Activated CD4-positive, alpha-beta memory T cell treated with anti-CD3 and anti-CD28 coated beads, Interleukin-2, amount 10 ng/mL, durations not matched to agents 7 days and 5 days (primary cell): ENCODE data around the gene LRBA. TPM values are rescaled to one million over a fixed set of nuclear protein-coding genes. Genes with fewer than 3 reads are reported as not detected.
"Not testable (repeated sequence)": the region's sequence is repeated elsewhere in the genome, so short reads cannot be mapped to it uniquely, and the experiment has no call there.

Experiments used
- CTCF ChIA-PET: fragments of 350-600 bp; sonication (Branson Sonifier 250); formaldehyde crosslinking; loops from one replicate; lab custom pipeline; 2021; ENCODE audit warnings: antibody characterized with exemption, inconsistent platforms; lab: Charles Lee
- POLR2A ChIA-PET: fragments of 350-600 bp; sonication (Branson Sonifier 250); formaldehyde crosslinking; loops from one replicate; lab custom pipeline; 2021; ENCODE audit warnings: antibody characterized with exemption; lab: Charles Lee
- DNase-seq: peaks from one replicate; pipeline ENCODE4 v3.0.0-alpha.2; 2020
- H3K27ac Mint-ChIP-seq: one replicate; pipeline ENCODE4 v1.8.0; 2021; ENCODE audit warnings: mild to moderate bottlenecking, mixed read lengths
- H3K27me3 Mint-ChIP-seq: one replicate; pipeline ENCODE4 v1.8.0; 2021; ENCODE audit warnings: mixed read lengths
- H3K36me3 Mint-ChIP-seq: one replicate; pipeline ENCODE4 v1.8.0; 2021; ENCODE audit warnings: low read depth, mixed read lengths
- H3K4me1 Mint-ChIP-seq: one replicate; pipeline ENCODE4 v1.8.0; 2021; ENCODE audit warnings: mixed read lengths
- H3K4me3 Mint-ChIP-seq: one replicate; pipeline ENCODE4 v1.8.0; 2021; ENCODE audit warnings: mild to moderate bottlenecking, mixed read lengths
- H3K9me3 Mint-ChIP-seq: one replicate; pipeline ENCODE4 v1.8.0; 2021; ENCODE audit warnings: mixed read lengths
- total RNA-seq, 2 experiments: library from RNA; stranded (reverse); gene quantifications; one replicate each; pipeline ENCODE4 v1.2.3, GENCODE V29; 2021

The LRBA gene
- total RNA-seq, 2 experiments from 2014 or later, result 42.4 to 45.2 TPM

GRCh38 chr4:150943818-150944217 lies 71.3 kb downstream of the LRBA start:
- no peaks in the 10 kb centered on the region for H3K9me3 Mint-ChIP-seq
- peaks cover 7% of the 10 kb centered on the region for H3K36me3 Mint-ChIP-seq
- DNase-seq, result no peak
- H3K4me1 Mint-ChIP-seq, result peaks cover 29% of the 10 kb centered on the region
- no peak overlapping the region for H3K4me3 Mint-ChIP-seq
- POLR2A ChIA-PET, result no interaction called here
- H3K27ac Mint-ChIP-seq, result no peak overlapping the region
- H3K27me3 Mint-ChIP-seq, result no peaks in the 10 kb centered on the region
- CTCF ChIA-PET, result interaction anchor here (0.9 kb wide), 1 partner anchor 19 kb away, joined by 3 read pairs; no protein-coding TSS in a partner anchor

GRCh38 chr4:150943126-150943525 lies 72.0 kb downstream of the LRBA start:
- Mint-ChIP-seq H3K9me3 (no peaks in the 10 kb centered on the region), H3K36me3 (peaks cover 7% of the 10 kb centered on the region), H3K27ac (no peak overlapping the region), H3K4me3 (no peak overlapping the region), H3K4me1 (peaks cover 29% of the 10 kb centered on the region), H3K27me3 (no peaks in the 10 kb centered on the region)
- ChIA-PET CTCF (interaction anchor here (0.9 kb wide), 1 partner anchor 20 kb away, joined by 3 read pairs; no protein-coding TSS in a partner anchor), POLR2A (no interaction called here)
- DNase-seq, result no peak

DNA sequence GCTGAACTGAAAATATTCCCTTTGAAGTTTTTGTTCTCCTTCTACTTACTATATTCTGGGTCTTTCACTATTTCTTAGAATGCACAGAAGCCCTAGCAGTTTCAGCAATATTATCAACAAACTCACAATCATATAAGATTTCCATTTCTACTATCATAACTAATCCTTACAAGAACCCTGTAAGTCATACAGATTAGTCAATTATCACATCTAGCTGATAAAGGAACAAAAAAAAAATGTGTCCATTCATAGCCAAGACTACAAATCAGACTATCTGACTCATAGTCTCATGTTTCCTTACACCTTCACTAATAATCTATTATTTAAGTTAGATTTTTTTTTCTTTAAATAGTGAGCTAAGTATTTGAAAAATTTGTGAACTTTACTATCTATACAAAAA lies 72.5 kb downstream of the LRBA start:
- CTCF ChIA-PET, result no interaction called here

GRCh38 chr4:150940123-150940522 lies 75.0 kb downstream of the LRBA start:
- Mint-ChIP-seq H3K27ac (no peak overlapping the region), H3K27me3 (no peaks in the 10 kb centered on the region), H3K4me3 (no peak overlapping the region), H3K36me3 (peaks cover 4% of the 10 kb centered on the region), H3K9me3 (no peaks in the 10 kb centered on the region), H3K4me1 (peaks cover 24% of the 10 kb centered on the region)
- DNase-seq, result no peak
- ChIA-PET CTCF (no interaction called here), POLR2A (no interaction called here)

More for the DNA sequence above, 72.5 kb downstream of the LRBA start:
- H3K27me3 Mint-ChIP-seq, result no peaks in the 10 kb centered on the region
- no peak overlapping the region for H3K4me3 Mint-ChIP-seq
- no peak for DNase-seq
- H3K36me3 Mint-ChIP-seq, result peaks cover 7% of the 10 kb centered on the region
- POLR2A ChIA-PET, result no interaction called here
- H3K27ac Mint-ChIP-seq, result no peak overlapping the region
- H3K9me3 Mint-ChIP-seq, result no peaks in the 10 kb centered on the region
- peaks cover 28% of the 10 kb centered on the region for H3K4me1 Mint-ChIP-seq

DNA sequence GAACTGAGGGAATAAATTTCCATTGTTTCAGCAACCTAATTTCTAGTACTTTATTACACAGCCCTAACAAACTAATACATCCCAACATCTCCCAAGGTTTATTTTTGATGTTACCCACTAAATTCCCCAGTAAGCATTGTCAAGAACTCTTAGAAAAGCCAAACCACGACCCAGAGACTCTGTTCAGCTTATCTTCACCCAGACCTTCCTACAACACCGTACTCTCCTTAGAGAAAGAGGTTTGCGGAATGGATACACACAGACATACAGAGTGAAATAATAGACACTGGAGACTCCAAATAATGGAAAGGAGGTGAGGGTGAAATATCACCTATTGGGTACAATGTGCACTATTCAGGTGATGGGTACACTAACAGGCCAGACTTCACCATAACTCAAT lies 75.6 kb downstream of the LRBA start:
- Mint-ChIP-seq H3K4me1 (peaks cover 20% of the 10 kb centered on the region), H3K27ac (no peak overlapping the region), H3K4me3 (no peak overlapping the region), H3K27me3 (no peaks in the 10 kb centered on the region), H3K36me3 (peaks cover 4% of the 10 kb centered on the region), H3K9me3 (no peaks in the 10 kb centered on the region)
- DNase-seq, result no peak
- ChIA-PET POLR2A (no interaction called here), CTCF (no interaction called here)

DNA sequence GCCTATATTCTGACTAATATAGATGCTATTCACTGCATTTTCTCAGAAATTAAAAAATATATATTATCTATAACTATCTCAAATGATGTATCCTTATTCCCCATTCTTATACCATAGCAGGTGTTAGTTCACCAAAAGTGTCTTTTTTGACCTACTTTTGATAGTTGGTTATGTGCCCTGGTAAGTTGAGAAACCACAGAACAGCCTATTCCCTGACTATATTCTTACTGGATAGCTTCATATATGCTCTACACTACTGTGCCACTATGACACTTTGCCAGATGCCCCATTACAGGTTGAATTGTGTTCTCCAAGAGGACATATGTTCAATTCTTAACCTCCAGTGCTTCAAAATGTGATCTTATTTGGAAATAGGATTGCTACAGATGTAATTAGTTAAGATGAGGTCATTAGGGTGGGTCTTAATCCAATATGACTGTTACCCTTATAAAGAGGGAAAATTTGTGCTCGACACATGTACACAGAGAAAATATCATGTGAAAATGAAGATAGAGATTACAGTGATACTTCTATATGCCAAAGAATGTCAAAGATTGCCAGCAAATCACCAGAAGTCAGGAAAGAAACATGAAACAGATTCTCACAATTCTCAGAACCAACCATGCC lies 76.1 kb downstream of the LRBA start:
- CTCF ChIA-PET, result no interaction called here
- Mint-ChIP-seq H3K9me3 (no peaks in the 10 kb centered on the region), H3K27me3 (no peaks in the 10 kb centered on the region), H3K4me1 (peaks cover 20% of the 10 kb centered on the region), H3K36me3 (peaks cover 4% of the 10 kb centered on the region), H3K4me3 (no peak overlapping the region), H3K27ac (no peak overlapping the region)
- no peak for DNase-seq
- POLR2A ChIA-PET, result no interaction called here

DNA sequence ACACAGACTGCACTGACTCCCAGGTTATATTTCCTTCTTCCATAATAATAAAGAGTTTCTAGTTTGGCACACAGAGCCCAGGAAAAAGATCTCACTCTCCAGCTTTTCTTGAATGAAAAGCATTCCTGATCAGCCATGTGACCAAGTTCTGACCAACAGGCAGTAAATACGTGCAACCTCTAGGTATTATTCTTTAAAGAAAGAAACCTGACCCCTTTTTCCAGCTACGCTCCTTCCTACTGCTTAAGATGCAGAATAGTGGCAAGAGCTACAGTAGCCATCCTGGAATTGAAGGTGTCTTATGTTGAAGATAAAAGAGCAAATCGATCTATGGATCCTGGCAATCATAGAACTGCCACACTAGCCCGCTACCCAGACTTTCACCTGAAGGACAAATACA lies 76.7 kb downstream of the LRBA start:
- POLR2A ChIA-PET, result no interaction called here
- no peaks in the 10 kb centered on the region for H3K27me3 Mint-ChIP-seq
- peaks cover 16% of the 10 kb centered on the region for H3K4me1 Mint-ChIP-seq
- DNase-seq, result no peak
- H3K4me3 Mint-ChIP-seq, result no peak overlapping the region
- CTCF ChIA-PET, result no interaction called here
- peaks cover 4% of the 10 kb centered on the region for H3K36me3 Mint-ChIP-seq
- no peak overlapping the region for H3K27ac Mint-ChIP-seq
- no peaks in the 10 kb centered on the region for H3K9me3 Mint-ChIP-seq

DNA sequence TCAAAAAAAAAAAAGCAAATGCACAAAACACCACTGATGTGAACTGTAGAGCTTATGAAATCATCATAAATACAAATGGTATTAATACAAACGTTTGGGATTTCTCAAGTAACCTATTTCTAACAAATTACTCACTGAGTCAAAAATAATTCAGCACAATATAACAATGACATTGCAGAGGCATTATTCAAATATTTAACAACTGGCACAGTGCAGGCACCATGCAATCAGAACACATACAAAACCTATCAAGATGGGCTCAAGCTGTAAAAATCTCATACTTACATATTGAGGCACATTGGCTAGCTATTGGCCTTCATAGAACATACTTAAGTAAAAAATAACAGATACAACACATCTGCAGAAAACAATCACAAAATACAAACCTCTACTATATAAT lies 81.1 kb downstream of the LRBA start:
- CTCF ChIA-PET, result interaction anchor here (0.7 kb wide), 1 partner anchor 196 kb away, joined by 3 read pairs; no protein-coding TSS in a partner anchor
- Mint-ChIP-seq H3K36me3 (no peaks in the 10 kb centered on the region), H3K27me3 (no peaks in the 10 kb centered on the region), H3K4me1 (peaks cover 2% of the 10 kb centered on the region), H3K9me3 (no peaks in the 10 kb centered on the region), H3K4me3 (no peak overlapping the region), H3K27ac (no peak overlapping the region)
- POLR2A ChIA-PET, result no interaction called here
- DNase-seq, result no peak

DNA sequence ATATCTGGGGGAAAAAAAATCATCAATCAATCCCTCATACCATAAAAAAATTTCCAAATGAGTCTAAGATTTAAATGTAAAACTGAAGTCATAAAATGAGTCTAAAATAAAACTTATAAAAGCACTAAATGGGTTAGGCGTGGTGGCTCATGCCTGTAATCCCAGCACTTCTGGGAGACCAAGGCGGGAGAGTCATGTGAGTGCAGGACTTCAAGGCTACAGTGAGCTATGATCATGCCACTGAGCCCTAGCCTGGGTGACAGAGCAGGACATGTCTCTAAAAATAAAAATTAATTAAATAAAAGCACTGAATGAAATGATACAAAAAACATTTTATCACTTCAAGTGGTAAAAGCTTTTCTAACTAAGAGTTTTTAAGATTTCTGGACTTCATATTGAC lies 83.3 kb downstream of the LRBA start:
- H3K27ac Mint-ChIP-seq, result no peak overlapping the region
- POLR2A ChIA-PET, result no interaction called here

DNA sequence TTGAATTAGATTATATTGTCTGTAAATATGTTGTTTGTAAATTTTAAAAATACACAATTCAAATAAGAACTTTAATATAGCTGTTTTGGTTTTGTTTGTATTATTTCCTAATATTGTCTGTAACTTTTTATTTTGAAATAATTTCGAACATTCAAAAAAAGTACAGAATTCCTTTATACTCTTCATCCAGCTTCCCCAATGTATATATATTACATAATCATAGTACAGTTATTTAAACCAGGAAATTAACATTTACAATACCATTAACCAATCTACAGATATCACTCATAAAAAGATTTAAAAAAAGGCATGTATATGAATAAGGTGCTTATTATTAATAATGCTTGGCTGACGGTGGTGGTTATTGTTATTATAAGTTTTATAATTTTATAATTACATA lies 84.1 kb downstream of the LRBA start:
- H3K4me1 Mint-ChIP-seq, result no peaks in the 10 kb centered on the region
- H3K36me3 Mint-ChIP-seq, result peaks cover 9% of the 10 kb centered on the region
- DNase-seq, result no peak
- no peaks in the 10 kb centered on the region for H3K9me3 Mint-ChIP-seq
- no peaks in the 10 kb centered on the region for H3K27me3 Mint-ChIP-seq
- H3K4me3 Mint-ChIP-seq, result no peak overlapping the region
- no peak overlapping the region for H3K27ac Mint-ChIP-seq
- POLR2A ChIA-PET, result no interaction called here
- CTCF ChIA-PET, result no interaction called here

More for the DNA sequence above, 83.3 kb downstream of the LRBA start:
- no peak overlapping the region for H3K4me3 Mint-ChIP-seq
- peaks cover 6% of the 10 kb centered on the region for H3K36me3 Mint-ChIP-seq
- CTCF ChIA-PET, result interaction anchor here (0.7 kb wide), 1 partner anchor 50 kb away, joined by 3 read pairs; no protein-coding TSS in a partner anchor
- no peaks in the 10 kb centered on the region for H3K27me3 Mint-ChIP-seq
- no peak for DNase-seq
- no peaks in the 10 kb centered on the region for H3K4me1 Mint-ChIP-seq
- H3K9me3 Mint-ChIP-seq, result no peaks in the 10 kb centered on the region

DNA sequence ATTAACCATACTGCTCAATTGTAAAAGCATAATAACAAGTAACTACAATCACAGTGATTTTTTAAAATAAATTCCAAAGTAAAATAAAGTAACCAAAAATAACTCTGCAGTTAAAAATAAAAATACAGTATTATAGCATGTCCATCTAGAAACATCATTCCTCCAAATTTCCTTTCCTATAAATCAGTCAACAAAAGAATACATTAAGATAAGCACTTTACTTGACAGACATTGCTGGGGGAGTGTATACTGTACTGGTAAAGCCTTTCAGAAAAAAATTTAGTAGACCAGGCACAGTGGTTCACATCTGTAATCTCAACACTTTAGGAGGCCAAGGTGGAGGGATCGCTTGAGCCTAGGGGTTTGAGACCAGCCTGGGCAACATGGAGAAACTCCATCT lies 91.1 kb downstream of the LRBA start:
- ChIA-PET POLR2A (no interaction called here), CTCF (no interaction called here)
- H3K36me3 Mint-ChIP-seq, result peaks cover 26% of the 10 kb centered on the region
- H3K4me3 Mint-ChIP-seq, result no peak overlapping the region
- H3K27me3 Mint-ChIP-seq, result no peaks in the 10 kb centered on the region
- DNase-seq, result no peak
- no peaks in the 10 kb centered on the region for H3K4me1 Mint-ChIP-seq
- no peaks in the 10 kb centered on the region for H3K9me3 Mint-ChIP-seq
- H3K27ac Mint-ChIP-seq, result no peak overlapping the region

- H3K4me1 Mint-ChIP-seq, H3K9me3 Mint-ChIP-seq, CTCF ChIA-PET, POLR2A ChIA-PET, DNase-seq, H3K27ac Mint-ChIP-seq, H3K4me3 Mint-ChIP-seq, H3K27me3 Mint-ChIP-seq: not testable (repeated sequence)
- H3K36me3 Mint-ChIP-seq, result peaks cover 35% of the 10 kb centered on the region
Observed at GRCh38 chr4:150921486-150921885, 93.6 kb downstream of the LRBA start.

DNA sequence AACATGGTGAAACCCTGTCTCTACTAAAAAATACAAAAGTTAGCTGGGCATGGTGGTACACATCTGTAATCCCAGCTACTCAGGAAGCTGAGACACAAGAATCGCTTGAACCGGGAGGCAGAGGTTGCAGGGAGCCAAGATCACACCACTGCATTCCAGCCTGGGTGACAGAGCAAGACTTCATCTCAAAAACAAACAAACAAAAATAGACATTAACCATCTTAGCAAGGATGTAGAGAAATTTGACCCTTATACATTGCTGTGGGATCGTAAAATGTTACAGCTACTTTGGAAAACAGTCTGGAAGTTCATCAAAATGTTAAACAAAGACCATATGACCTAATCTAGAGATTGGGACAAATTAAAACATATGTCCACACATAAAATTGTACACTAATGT lies 96.5 kb downstream of the LRBA start:
- H3K27ac Mint-ChIP-seq, H3K4me3 Mint-ChIP-seq, H3K4me1 Mint-ChIP-seq, DNase-seq, POLR2A ChIA-PET, H3K9me3 Mint-ChIP-seq, CTCF ChIA-PET, H3K27me3 Mint-ChIP-seq: not testable (repeated sequence)
- peaks cover 48% of the 10 kb centered on the region for H3K36me3 Mint-ChIP-seq

- Mint-ChIP-seq H3K27me3 (no peaks in the 10 kb centered on the region), H3K36me3 (peaks cover 83% of the 10 kb centered on the region), H3K4me1 (peaks cover 13% of the 10 kb centered on the region), H3K4me3 (no peak overlapping the region), H3K27ac (no peak overlapping the region), H3K9me3 (peaks cover 14% of the 10 kb centered on the region)
- DNase-seq, result no peak
- ChIA-PET CTCF (no interaction called here), POLR2A (no interaction called here)
Observed at GRCh38 chr4:150911326-150911725, 103.8 kb downstream of the LRBA start.
